Measurements from ENCODE around the gene ACAA1.
A peak's percentile ranks its signal among the peaks of the same experiment; 100 is the strongest.

Gene ACAA1

GRCh38 chr3:38119248-38119544 lies 17.7 kb downstream of the ACAA1 start:
- no peak for DNase-seq (ENCODE audit: low read depth in 3 of 3)

- DNase-seq (ENCODE audit: low read depth in 3 of 3) = no peak
Observed at GRCh38 chr3:38118421-38119247, 18.3 kb downstream of the ACAA1 start.

GRCh38 chr3:38117748-38118420 lies 19.0 kb downstream of the ACAA1 start:
- DNase-seq (ENCODE audit: low read depth in 3 of 3) = peak; percentile 43 to 61 (median 45)

- no peak for DNase-seq (ENCODE audit: low read depth in 3 of 3)
Observed at GRCh38 chr3:38117163-38117716, 19.7 kb downstream of the ACAA1 start.

- no peak for DNase-seq (ENCODE audit: low read depth in 3 of 3)
Observed at GRCh38 chr3:38116471-38117162, 20.3 kb downstream of the ACAA1 start.

GRCh38 chr3:38115645-38116427 lies 21.1 kb downstream of the ACAA1 start:
- DNase-seq (ENCODE audit: low read depth in 3 of 3) = no peak

GRCh38 chr3:38114875-38115644 lies 21.9 kb downstream of the ACAA1 start:
- no peak for DNase-seq (ENCODE audit: low read depth in 3 of 3)

- no peak for DNase-seq (ENCODE audit: low read depth in 3 of 3)
Observed at GRCh38 chr3:38114052-38114874, 22.7 kb downstream of the ACAA1 start.

- no peak for DNase-seq (ENCODE audit: low read depth in 3 of 3)
Observed at GRCh38 chr3:38112378-38112761, 24.6 kb downstream of the ACAA1 start.

- DNase-seq (ENCODE audit: low read depth in 3 of 3) = no peak
Observed at GRCh38 chr3:38111696-38112377, 25.1 kb downstream of the ACAA1 start.

- DNase-seq (ENCODE audit: low read depth in 3 of 3) = no peak
Observed at GRCh38 chr3:38111201-38111600, 25.7 kb downstream of the ACAA1 start.

- DNase-seq (ENCODE audit: low read depth in 3 of 3) = no peak
Observed at GRCh38 chr3:38110314-38111050, 26.4 kb downstream of the ACAA1 start.

- no peak for DNase-seq (ENCODE audit: low read depth in 3 of 3)
Observed at GRCh38 chr3:38109580-38110313, 27.2 kb downstream of the ACAA1 start.

GRCh38 chr3:38108649-38109579 lies 28.0 kb downstream of the ACAA1 start:
- DNase-seq (ENCODE audit: low read depth in 3 of 3) = no peak

GRCh38 chr3:38107911-38108648 lies 28.8 kb downstream of the ACAA1 start:
- no peak for DNase-seq (ENCODE audit: low read depth in 3 of 3)

GRCh38 chr3:38105525-38105924 lies 31.4 kb downstream of the ACAA1 start:
- DNase-seq (ENCODE audit: low read depth in 3 of 3) = no peak

Measured in stimulated activated CD4-positive, alpha-beta T cell treated with anti-CD3 and anti-CD28 coated beads, TNF-alpha, amount 100 ng/mL, for 4 hours (primary cell).